ENCODE data around the gene KIRREL3. TPM values are rescaled to one million over a fixed set of nuclear protein-coding genes. Genes with fewer than 3 reads are reported as not detected.

KIRREL3 gene
- polyA plus RNA-seq, 2 of the 4 experiments (the other 2 are of a cell fraction): 3.0 to 11.0 TPM

- ChIA-PET POLR2A (no interaction called here), CTCF (interaction anchor here (0.7 to 2.3 kb wide), 2 partner anchors 14 to 80 kb away, joined by 3 to 6 read pairs; no protein-coding TSS in a partner anchor)
- no peak for FAIRE-seq
- no peak for ATAC-seq
- TF ChIP-seq MYC (IDR thresholded peaks at IDR 0.05; ENCODE audit: borderline replicate concordance, low read length): no peak
- no peak for TF ChIP-seq RAD21 (conservative IDR thresholded peaks at IDR 0.05 in 1 of 2, IDR thresholded peaks at IDR 0.05 in 1 of 2)
- TF ChIP-seq CBX8 (IDR thresholded peaks at IDR 0.05): no peak
- no peak for TF ChIP-seq TP53 (CRISPR knock-in tag; IDR thresholded peaks at IDR 0.05)
- TF ChIP-seq JUNB (IDR thresholded peaks at IDR 0.05): no peak
- TF ChIP-seq RNF2 (IDR thresholded peaks at IDR 0.05; ENCODE audit: borderline replicate concordance, low read depth): no peak
- no peak for TF ChIP-seq ZNF302 (CRISPR knock-in tag; IDR thresholded peaks at IDR 0.05)
- TF ChIP-seq EP300 (IDR thresholded peaks at IDR 0.05): no peak
- TF ChIP-seq SREBF2 (IDR thresholded peaks at IDR 0.05): no peak
- DNase-seq (ENCODE audit: low read depth in 1 of 2, low spot score in 1 of 2): no peak
- no peak overlapping the region for H3K4me2 ChIP-seq
- 72% methylated on average over 4 of the region's 4 CpGs for WGBS (ENCODE audit: missing lambda C conversion rate)
- no peak overlapping the region for H3K4me3 ChIP-seq
- no peaks in the 10 kb centered on the region for H3K4me1 ChIP-seq
- no peaks in the 10 kb centered on the region for H3K9me3 ChIP-seq
- no peak overlapping the region for H3K27ac ChIP-seq
Measured at GRCh38 chr11:126686938-126687337, 313.6 kb downstream of the KIRREL3 start.

GRCh38 chr11:126683766-126684728 is 316.5 kb downstream of the KIRREL3 start:
- FAIRE-seq: no peak
- H3K4me1 ChIP-seq: no peaks in the 10 kb centered on the region
- no peak overlapping the region for H3K27ac ChIP-seq
- 60% methylated on average over 8 of the region's 19 CpGs for whole genome bisulfite sequencing (ENCODE audit: missing lambda C conversion rate)
- H3K4me2 ChIP-seq: no peak overlapping the region
- DNase-seq (ENCODE audit: low read depth in 1 of 2, low spot score in 1 of 2): no peak
- ChIA-PET POLR2A (no interaction called here), CTCF (no interaction called here)
- ATAC-seq: no peak
- H3K9me3 ChIP-seq: no peaks in the 10 kb centered on the region
- H3K4me3 ChIP-seq: no peak overlapping the region
- TF ChIP-seq JUN (IDR thresholded peaks at IDR 0.05): no peak
- no peak for TF ChIP-seq CBX8 (IDR thresholded peaks at IDR 0.05)
- no peak for TF ChIP-seq CTCF (IDR thresholded peaks at IDR 0.05)
- TF ChIP-seq ZSCAN20 (CRISPR knock-in tag; IDR thresholded peaks at IDR 0.05): no peak
- no peak for TF ChIP-seq PBX3 (IDR thresholded peaks at IDR 0.05)
- TF ChIP-seq HOXB5 (CRISPR knock-in tag; IDR thresholded peaks at IDR 0.05): no peak

GRCh38 chr11:126682590-126682989 is 318.0 kb downstream of the KIRREL3 start:
- ATAC-seq (no peak), FAIRE-seq (no peak), DNase-seq (ENCODE audit: low read depth in 1 of 2, low spot score in 1 of 2) (no peak)
- ChIA-PET POLR2A (no interaction called here), CTCF (no interaction called here)
- H3K27ac ChIP-seq: no peak overlapping the region
- H3K9me3 ChIP-seq: no peaks in the 10 kb centered on the region
- TF ChIP-seq CHD2 (IDR thresholded peaks at IDR 0.05; ENCODE audit: low read length, partially characterized antibody) (no peak), BCL3 (IDR thresholded peaks at IDR 0.05) (no peak), NR3C1 (IDR thresholded peaks at IDR 0.05) (no peak), ZC3H11A (IDR thresholded peaks at IDR 0.05) (no peak)
- no peak overlapping the region for H3K4me2 ChIP-seq
- H3K4me1 ChIP-seq: no peaks in the 10 kb centered on the region
- 100% methylated on average over 1 of the region's 8 CpGs for WGBS (ENCODE audit: missing lambda C conversion rate)
- H3K4me3 ChIP-seq: no peak overlapping the region

All from A549 (cell line).